Ovary (tissue), 3 donors: Measurements from ENCODE around the gene AUTS2.

Experiments
- CTCF ChIP-seq, 3 donors: fragments of 450-650 bp in 2 of 3; fragments of 200-600 bp in 1 of 3; IDR thresholded peaks; one replicate each; pipeline versions ENCODE4 v1.5.1 to v1.8.0; 2016 to 2022; ENCODE audit warnings: antibody characterized with exemption in 3 of 3, mild to moderate bottlenecking in 1 of 3
- EP300 ChIP-seq: sonication (generic); formaldehyde crosslinking; IDR thresholded peaks from one replicate; pipeline ENCODE4 v1.6.1; 2017; ENCODE audit warnings: antibody characterized with exemption
- POLR2A ChIP-seq: fragments of 450-650 bp; IDR thresholded peaks from one replicate; pipeline ENCODE4 v1.6.1; 2017; ENCODE audit warnings: antibody characterized with exemption, mild to moderate bottlenecking, moderate library complexity
- donor health status: DM: no; HTN: no; CAD: no.

GRCh38 chr7:69776611-69777010, 178.3 kb downstream of the AUTS2 start:
- TF ChIP-seq EP300 (no peak), CTCF (IDR thresholded peaks at IDR 0.05) (no peak), POLR2A (no peak)
